GM12873 (cell line): Measurements from ENCODE around the gene MEGF9.

Experiments used
- TF ChIP-seq, protein P1 (sequence below): IDR thresholded peaks from 2 replicates; pipeline ENCODE4 v1.5.1; 2012; ENCODE audit warnings: low read depth, mild to moderate bottlenecking, moderate library complexity, low read length, control low read depth; ENCODE audit not compliant: insufficient read depth; ENCODE audit errors: missing control alignments

The MEGF9 gene

DNA sequence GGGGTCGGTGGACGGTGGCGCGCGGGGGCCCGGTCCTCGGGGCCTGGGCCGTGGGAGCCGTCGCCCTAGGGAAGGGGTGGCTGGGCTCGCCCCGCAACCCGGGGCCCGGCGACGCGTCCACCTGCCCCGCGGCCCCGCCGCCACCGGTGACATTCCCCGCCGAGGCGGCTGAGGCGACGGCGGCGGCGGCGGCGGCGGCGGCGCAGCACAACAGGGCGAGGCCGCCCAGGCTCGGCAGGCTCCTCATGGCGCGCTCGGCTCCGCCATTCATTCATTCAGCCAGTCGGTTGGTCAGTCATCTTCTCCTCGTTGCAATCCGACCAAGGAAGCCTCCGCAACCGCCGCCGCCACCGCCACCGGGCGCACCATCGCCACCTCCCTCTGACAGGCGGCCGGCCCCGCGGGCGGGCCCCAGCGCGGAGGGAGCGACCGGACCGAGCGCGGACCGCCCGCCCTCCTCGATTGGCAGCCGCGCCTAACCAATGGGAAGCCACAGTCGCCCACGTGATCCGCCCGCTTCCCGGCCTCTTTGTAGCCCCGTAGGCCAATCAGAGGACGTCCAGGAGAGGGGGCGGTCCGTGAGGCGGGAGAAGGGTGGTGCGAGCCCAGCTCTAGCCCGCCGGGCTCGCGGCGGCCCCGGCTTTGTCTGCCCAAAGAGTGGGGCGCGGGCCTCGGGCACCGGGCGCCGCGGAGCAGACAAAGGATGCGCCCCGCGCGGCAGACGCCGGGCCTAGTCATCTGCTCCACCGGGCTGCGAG lies at the start of gene MEGF9:
Gene MEGF9, minus strand, starts transcription at position 383 of the 758 bp plus-strand sequence. Its CDS starts 112 bp downstream, at position 271.
- TF ChIP-seq, protein P1, sequence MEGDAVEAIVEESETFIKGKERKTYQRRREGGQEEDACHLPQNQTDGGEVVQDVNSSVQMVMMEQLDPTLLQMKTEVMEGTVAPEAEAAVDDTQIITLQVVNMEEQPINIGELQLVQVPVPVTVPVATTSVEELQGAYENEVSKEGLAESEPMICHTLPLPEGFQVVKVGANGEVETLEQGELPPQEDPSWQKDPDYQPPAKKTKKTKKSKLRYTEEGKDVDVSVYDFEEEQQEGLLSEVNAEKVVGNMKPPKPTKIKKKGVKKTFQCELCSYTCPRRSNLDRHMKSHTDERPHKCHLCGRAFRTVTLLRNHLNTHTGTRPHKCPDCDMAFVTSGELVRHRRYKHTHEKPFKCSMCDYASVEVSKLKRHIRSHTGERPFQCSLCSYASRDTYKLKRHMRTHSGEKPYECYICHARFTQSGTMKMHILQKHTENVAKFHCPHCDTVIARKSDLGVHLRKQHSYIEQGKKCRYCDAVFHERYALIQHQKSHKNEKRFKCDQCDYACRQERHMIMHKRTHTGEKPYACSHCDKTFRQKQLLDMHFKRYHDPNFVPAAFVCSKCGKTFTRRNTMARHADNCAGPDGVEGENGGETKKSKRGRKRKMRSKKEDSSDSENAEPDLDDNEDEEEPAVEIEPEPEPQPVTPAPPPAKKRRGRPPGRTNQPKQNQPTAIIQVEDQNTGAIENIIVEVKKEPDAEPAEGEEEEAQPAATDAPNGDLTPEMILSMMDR: no peak

- TF ChIP-seq, protein P1: no peak
These were observed 46.7 kb upstream of the MEGF9 start for GRCh38 chr9:120761006-120761405.

DNA sequence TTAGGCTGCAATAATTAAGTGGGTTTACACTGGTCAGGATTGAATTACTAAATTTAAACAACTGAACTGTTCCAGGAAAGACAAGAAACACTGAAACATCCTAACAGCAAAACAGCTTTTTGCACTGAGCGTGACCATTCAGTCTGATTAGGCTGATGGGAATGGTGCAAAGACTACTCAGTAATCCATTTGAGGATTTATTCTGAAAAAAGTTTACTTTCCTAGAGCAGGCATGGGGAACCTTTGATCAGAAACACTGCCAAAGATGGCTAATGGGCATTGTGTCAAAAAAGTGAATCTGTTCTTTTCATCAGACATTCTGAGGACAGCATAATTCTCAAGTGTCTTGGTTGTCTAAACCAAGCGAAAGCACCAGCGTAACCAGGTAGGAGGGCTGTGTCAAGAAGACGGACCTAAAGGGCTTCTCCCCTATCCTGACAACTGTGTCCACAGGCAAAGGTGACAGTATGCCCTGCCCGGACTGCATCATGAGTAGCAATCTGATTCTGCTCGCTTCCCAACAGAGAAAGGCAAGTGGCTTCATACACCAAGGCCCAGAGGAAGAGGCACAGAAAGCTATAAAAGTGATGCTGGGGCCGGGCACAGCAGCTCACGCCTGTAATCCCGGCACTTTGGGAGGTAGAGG lies 45.6 kb upstream of the MEGF9 start:
- TF ChIP-seq, protein P1: no peak

DNA sequence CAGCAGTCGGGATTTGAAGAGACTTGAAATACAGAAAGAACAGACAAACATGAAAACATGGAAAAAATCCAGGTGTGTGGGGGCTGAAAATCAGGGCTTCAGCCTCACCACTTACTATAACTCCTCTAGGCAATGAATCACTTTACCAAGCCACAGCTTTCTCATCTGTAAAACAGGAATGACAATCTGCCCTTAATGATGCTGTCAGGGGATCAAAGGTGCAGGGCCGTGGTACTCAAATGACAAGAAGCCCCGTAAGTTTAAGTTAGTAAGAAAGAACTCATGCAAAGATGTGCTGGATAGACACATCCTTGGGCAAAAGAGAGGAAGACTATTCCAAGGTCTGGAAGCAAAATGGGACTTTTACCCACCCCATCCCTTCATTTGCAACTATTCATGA lies 44.3 kb upstream of the MEGF9 start:
- TF ChIP-seq, protein P1: no peak

- TF ChIP-seq, protein P1: no peak
These were observed 43.0 kb upstream of the MEGF9 start for GRCh38 chr9:120757026-120757913.

DNA sequence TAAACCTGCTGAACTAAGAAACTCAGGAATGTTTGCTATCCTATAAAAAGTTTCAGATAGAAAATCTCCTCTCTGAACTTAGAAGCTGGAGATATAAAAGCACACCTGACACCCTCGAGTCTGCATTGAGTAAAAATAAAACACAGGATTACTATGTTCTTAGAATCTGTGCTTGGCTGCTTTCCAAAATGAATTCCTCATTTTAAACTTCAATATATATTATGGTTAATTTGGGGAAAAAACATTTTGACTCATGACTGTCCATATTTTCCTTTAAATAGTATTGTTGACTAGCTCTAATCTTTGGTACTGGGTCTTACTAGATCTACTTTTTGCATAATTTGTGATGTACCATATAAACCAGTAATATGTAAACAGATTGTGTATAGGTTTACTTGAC lies 42.3 kb upstream of the MEGF9 start:
- TF ChIP-seq, protein P1: no peak
